Astrocyte (in vitro differentiated cells and primary cell): Measurements from ENCODE around the gene TOP2B. TPM values are rescaled to one million over a fixed set of nuclear protein-coding genes. Genes with fewer than 3 reads are reported as not detected.

Source experiments
- DNase-seq: peaks from one replicate; pipeline ENCODE4 v3.0.0-alpha.2; 2010; ENCODE audit warnings: low read depth
- FAIRE-seq: peaks from 2 replicates; lab custom pipeline; 2011; peaks lifted over from hg19 to GRCh38; lab: Jason Lieb, UNC
- H2AFZ ChIP-seq: 2 replicates; pipeline ENCODE4 v1.6.0; 2012; ENCODE audit warnings: low read depth, low read length, inconsistent platforms
- H3K27ac ChIP-seq: 2 replicates; pipeline ENCODE4 v1.5.1; 2011; ENCODE audit warnings: low read depth, low read length, inconsistent platforms
- H3K27me3 ChIP-seq: 2 replicates; pipeline ENCODE4 v1.6.0; 2011; ENCODE audit warnings: low read length, inconsistent platforms; ENCODE audit not compliant: insufficient read depth
- H3K36me3 ChIP-seq: 2 replicates; pipeline ENCODE4 v1.5.1; 2011; ENCODE audit warnings: low read length, inconsistent platforms; ENCODE audit not compliant: insufficient read depth
- H3K4me1 ChIP-seq: 2 replicates; pipeline ENCODE4 v1.5.1; 2011; ENCODE audit warnings: low read length, inconsistent platforms; ENCODE audit not compliant: insufficient read depth
- H3K4me2 ChIP-seq: 2 replicates; pipeline ENCODE4 v1.6.0; 2012; ENCODE audit warnings: low read length, inconsistent platforms
- H3K4me3 ChIP-seq: 2 replicates; pipeline ENCODE4 v1.5.1; 2011; ENCODE audit warnings: low read depth, mild to moderate bottlenecking, low read length, inconsistent platforms; ENCODE audit not compliant: insufficient read depth
- H3K79me2 ChIP-seq: 2 replicates; pipeline ENCODE4 v1.6.0; 2012; ENCODE audit warnings: mild to moderate bottlenecking, low read length, inconsistent platforms; ENCODE audit not compliant: insufficient read depth
- H3K9ac ChIP-seq: 2 replicates; pipeline ENCODE4 v1.6.0; 2012; ENCODE audit warnings: mild to moderate bottlenecking, low read length, inconsistent platforms
- H3K9me3 ChIP-seq: 2 replicates; pipeline ENCODE4 v1.5.1; 2012; ENCODE audit warnings: low read depth, mild to moderate bottlenecking, low read length, inconsistent platforms; ENCODE audit not compliant: insufficient read depth
- H4K20me1 ChIP-seq: 2 replicates; pipeline ENCODE4 v1.6.0; 2012; ENCODE audit warnings: low read length, inconsistent platforms; ENCODE audit not compliant: insufficient read depth
- H3K27ac Mint-ChIP-seq: one replicate; pipeline ENCODE4 v1.8.0; 2021; ENCODE audit warnings: mild to moderate bottlenecking, mixed read lengths; ENCODE audit not compliant: unreplicated experiment
- H3K27me3 Mint-ChIP-seq: one replicate; pipeline ENCODE4 v1.8.0; 2021; ENCODE audit warnings: low read depth, mixed read lengths; ENCODE audit not compliant: unreplicated experiment
- H3K36me3 Mint-ChIP-seq: one replicate; pipeline ENCODE4 v1.8.0; 2021; ENCODE audit warnings: low read depth, mixed read lengths; ENCODE audit not compliant: unreplicated experiment
- H3K4me1 Mint-ChIP-seq: one replicate; pipeline ENCODE4 v1.8.0; 2021; ENCODE audit warnings: low read depth, mixed read lengths; ENCODE audit not compliant: unreplicated experiment
- H3K4me3 Mint-ChIP-seq: one replicate; pipeline ENCODE4 v1.8.0; 2021; ENCODE audit warnings: mild to moderate bottlenecking, moderate library complexity, mixed read lengths; ENCODE audit not compliant: unreplicated experiment
- H3K9me3 Mint-ChIP-seq: one replicate; pipeline ENCODE4 v1.8.0; 2021; ENCODE audit warnings: mild to moderate bottlenecking, mixed read lengths; ENCODE audit not compliant: unreplicated experiment
- EZH2 ChIP-seq: IDR thresholded peaks from 2 replicates; pipeline ENCODE4 v1.6.1; 2012; ENCODE audit warnings: mild to moderate bottlenecking, low read length, inconsistent platforms; ENCODE audit not compliant: insufficient read depth
- total RNA-seq: library from RNA; stranded (reverse); gene quantifications from 2 replicates; pipeline ENCODE4 v1.2.1, GENCODE V29; 2021
- TF ChIP-seq, protein P1 (sequence below): IDR thresholded peaks from 2 replicates; pipeline ENCODE4 v1.5.1; 2011; ENCODE audit warnings: low read depth, mild to moderate bottlenecking, inconsistent platforms, low read length, moderate library complexity; ENCODE audit not compliant: insufficient read depth

Gene TOP2B
- total RNA-seq, 1 donor from 2014 or later, result 91.4 TPM

DNA sequence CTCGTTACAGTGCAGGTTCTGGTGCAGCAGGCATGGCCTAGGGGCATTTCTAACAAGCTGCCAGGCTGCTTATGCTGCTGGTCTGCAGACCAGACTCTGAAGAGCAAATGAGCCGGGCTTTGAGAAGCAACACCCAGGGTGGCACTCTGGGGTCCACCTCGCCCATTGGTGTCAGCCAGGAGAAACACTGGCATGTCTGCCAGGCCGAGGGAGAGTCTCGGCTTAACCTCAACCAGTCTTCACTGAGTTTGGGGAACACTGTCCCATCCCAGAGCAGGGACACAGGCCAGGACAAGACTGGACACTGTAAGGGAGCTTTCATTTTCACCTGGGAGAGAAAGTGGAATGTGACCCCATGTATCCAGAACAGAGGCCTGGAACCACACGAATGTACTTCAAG lies 93.4 kb downstream of the TOP2B start:
- Mint-ChIP-seq H3K4me3 (no peak overlapping the region), H3K27me3 (peaks cover 2% of the 10 kb centered on the region), H3K36me3 (no peaks in the 10 kb centered on the region), H3K27ac (no peak overlapping the region), H3K4me1 (peaks cover 8% of the 10 kb centered on the region), H3K9me3 (no peaks in the 10 kb centered on the region)
- no peaks in the 10 kb centered on the region for H3K27me3 ChIP-seq
- H3K9me3 ChIP-seq, result no peaks in the 10 kb centered on the region
- no peak overlapping the region for H3K4me2 ChIP-seq
- peaks cover 22% of the 10 kb centered on the region for H3K79me2 ChIP-seq
- no peaks in the 10 kb centered on the region for H4K20me1 ChIP-seq
- FAIRE-seq (no peak), DNase-seq (no peak)
- TF ChIP-seq EZH2, result no peak
- TF ChIP-seq, protein P1, sequence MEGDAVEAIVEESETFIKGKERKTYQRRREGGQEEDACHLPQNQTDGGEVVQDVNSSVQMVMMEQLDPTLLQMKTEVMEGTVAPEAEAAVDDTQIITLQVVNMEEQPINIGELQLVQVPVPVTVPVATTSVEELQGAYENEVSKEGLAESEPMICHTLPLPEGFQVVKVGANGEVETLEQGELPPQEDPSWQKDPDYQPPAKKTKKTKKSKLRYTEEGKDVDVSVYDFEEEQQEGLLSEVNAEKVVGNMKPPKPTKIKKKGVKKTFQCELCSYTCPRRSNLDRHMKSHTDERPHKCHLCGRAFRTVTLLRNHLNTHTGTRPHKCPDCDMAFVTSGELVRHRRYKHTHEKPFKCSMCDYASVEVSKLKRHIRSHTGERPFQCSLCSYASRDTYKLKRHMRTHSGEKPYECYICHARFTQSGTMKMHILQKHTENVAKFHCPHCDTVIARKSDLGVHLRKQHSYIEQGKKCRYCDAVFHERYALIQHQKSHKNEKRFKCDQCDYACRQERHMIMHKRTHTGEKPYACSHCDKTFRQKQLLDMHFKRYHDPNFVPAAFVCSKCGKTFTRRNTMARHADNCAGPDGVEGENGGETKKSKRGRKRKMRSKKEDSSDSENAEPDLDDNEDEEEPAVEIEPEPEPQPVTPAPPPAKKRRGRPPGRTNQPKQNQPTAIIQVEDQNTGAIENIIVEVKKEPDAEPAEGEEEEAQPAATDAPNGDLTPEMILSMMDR, result no peak
- H3K36me3 ChIP-seq, result peaks cover 3% of the 10 kb centered on the region
- no peak overlapping the region for H3K27ac ChIP-seq
- H3K9ac ChIP-seq, result no peak overlapping the region
- H3K4me3 ChIP-seq, result no peak overlapping the region
- peaks cover 22% of the 10 kb centered on the region for H3K4me1 ChIP-seq
- H2AFZ ChIP-seq, result no peak overlapping the region

DNA sequence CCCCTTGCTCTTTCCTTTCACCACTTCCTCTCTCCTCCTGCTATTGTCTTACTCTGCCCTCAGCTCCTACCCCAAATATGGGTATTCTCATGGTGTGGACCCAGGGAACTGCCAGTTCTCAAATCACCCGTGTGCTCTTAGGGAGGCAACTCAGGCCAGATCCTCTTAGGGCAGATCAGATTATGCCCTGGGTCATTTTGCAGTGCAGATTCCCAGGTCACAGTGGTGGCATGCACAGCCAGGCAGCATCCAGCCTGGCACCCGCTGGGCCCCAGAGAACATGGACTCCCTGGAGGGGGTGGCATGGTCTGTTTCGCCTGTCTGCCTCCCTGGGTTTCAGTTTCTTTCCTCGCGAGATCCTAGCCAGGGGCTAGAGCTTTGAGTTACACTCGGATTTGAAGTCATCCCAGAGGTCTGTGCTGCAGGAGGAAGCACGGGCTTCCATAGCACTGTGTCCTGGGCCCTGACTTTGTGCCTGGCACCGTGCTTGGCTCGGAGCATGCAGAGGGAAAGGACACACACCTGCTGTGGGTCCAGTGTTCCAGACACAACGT lies 96.1 kb downstream of the TOP2B start:
- Histone ChIP-seq H4K20me1 (no peaks in the 10 kb centered on the region), H3K27ac (no peak overlapping the region), H3K27me3 (no peaks in the 10 kb centered on the region), H3K36me3 (peaks cover 9% of the 10 kb centered on the region), H3K4me1 (peaks cover 15% of the 10 kb centered on the region), H3K79me2 (peaks cover 18% of the 10 kb centered on the region), H3K4me2 (no peak overlapping the region), H2AFZ (no peak overlapping the region), H3K9me3 (no peaks in the 10 kb centered on the region), H3K4me3 (no peak overlapping the region), H3K9ac (no peak overlapping the region)
- no peak for TF ChIP-seq EZH2
- TF ChIP-seq, protein P1, result no peak
- Mint-ChIP-seq H3K4me1 (peaks cover 6% of the 10 kb centered on the region), H3K36me3 (no peaks in the 10 kb centered on the region), H3K27ac (no peak overlapping the region), H3K4me3 (no peak overlapping the region), H3K9me3 (no peaks in the 10 kb centered on the region), H3K27me3 (peaks cover 4% of the 10 kb centered on the region)
- no peak for FAIRE-seq
- no peak for DNase-seq

DNA sequence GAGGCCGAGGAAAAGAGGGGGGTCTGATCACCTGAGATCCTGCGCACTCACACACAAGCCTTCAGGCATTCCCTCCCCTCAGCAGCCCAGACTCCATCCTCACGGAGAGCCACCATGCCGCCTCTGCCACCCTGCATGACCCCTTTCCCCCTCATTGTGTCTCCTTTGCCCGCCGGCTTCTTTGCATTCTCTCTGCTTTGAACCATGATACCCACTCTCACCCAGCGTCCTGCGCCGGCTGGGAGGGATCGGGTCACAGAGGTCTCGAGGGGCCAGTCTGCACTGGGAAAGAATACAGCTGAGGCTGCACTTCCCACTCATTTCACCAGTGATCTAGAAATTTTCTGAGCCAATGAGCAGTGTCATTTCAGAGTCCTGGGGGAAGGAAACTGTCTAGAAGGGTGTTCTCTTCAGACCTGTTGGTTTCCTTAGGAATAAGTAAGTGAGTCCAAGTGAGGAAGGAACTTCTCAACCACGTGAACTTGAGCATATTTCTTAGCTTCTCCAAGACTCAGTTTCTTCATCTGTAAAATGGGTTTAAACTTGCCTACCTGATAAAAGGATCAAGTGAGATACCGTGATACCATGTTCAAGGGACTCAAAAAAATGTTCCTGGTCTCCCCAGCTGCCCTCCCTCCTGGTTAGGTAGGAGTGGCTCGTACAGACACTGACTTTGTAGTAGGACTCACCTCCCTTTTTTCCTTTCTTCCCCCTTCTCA lies 96.7 kb downstream of the TOP2B start:
- peaks cover 9% of the 10 kb centered on the region for H3K36me3 ChIP-seq
- no peaks in the 10 kb centered on the region for H4K20me1 ChIP-seq
- peaks cover 18% of the 10 kb centered on the region for H3K79me2 ChIP-seq
- Mint-ChIP-seq H3K4me1 (no peaks in the 10 kb centered on the region), H3K4me3 (no peak overlapping the region), H3K27ac (no peak overlapping the region), H3K9me3 (no peaks in the 10 kb centered on the region), H3K36me3 (no peaks in the 10 kb centered on the region), H3K27me3 (peaks cover 4% of the 10 kb centered on the region)
- H2AFZ ChIP-seq, result no peak overlapping the region
- no peaks in the 10 kb centered on the region for H3K9me3 ChIP-seq
- H3K4me1 ChIP-seq, result peaks cover 8% of the 10 kb centered on the region
- no peak overlapping the region for H3K27ac ChIP-seq
- no peak overlapping the region for H3K4me3 ChIP-seq
- TF ChIP-seq, protein P1, result no peak
- no peak for TF ChIP-seq EZH2
- no peaks in the 10 kb centered on the region for H3K27me3 ChIP-seq
- DNase-seq (no peak), FAIRE-seq (no peak)
- no peak overlapping the region for H3K9ac ChIP-seq
- no peak overlapping the region for H3K4me2 ChIP-seq
